HEK293 (cell line): Measurements from ENCODE around the gene CDH22.
A peak's percentile ranks its signal among the peaks of the same experiment; 100 is the strongest.

ENCODE experiments used
- CTCF ChIA-PET: fragments of 350-600 bp; formaldehyde crosslinking; extraction: SDS; loops from one replicate; lab custom pipeline; 2021; ENCODE audit warnings: antibody characterized with exemption; lab: Yijun Ruan, JAX
- POLR2A ChIA-PET: fragments of 300-600 bp; formaldehyde crosslinking; extraction: SDS; loops from one replicate; lab custom pipeline; 2020; ENCODE audit warnings: antibody characterized with exemption, inconsistent platforms; lab: Yijun Ruan, JAX
- H3K27ac ChIP-seq: fragments of 200-500 bp; sonication (Bioruptor generic); 2 replicates; pipeline ENCODE4 v1.5.1; 2014; ENCODE audit warnings: low read depth, low read length, control low read depth, inconsistent platforms; ENCODE audit errors: extremely low read depth
- H3K36me3 ChIP-seq, 2 experiments: fragments of 200-500 bp in 1 of 2; sonication (Bioruptor generic) in 1 of 2; 1 replicate in 1 of 2; 2 replicates in 1 of 2; pipeline ENCODE4 v1.5.1; 2014 to 2017; ENCODE audit warnings: inconsistent platforms in 2 of 2, low read length in 2 of 2; ENCODE audit not compliant: control insufficient read depth in 2 of 2, insufficient read depth in 1 of 2
- H3K4me1 ChIP-seq: fragments of 200-500 bp; sonication (Bioruptor generic); 2 replicates; pipeline ENCODE4 v1.5.1; 2014; ENCODE audit warnings: mild to moderate bottlenecking, low read length, inconsistent platforms; ENCODE audit not compliant: control insufficient read depth, insufficient read depth
- H3K4me3 ChIP-seq: 2 replicates; pipeline ENCODE4 v1.5.1; 2011; ENCODE audit warnings: low read depth, mild to moderate bottlenecking, control low read depth, low read length, moderate library complexity
- H3K9me3 ChIP-seq: fragments of 200-500 bp; sonication (Bioruptor generic); 2 replicates; pipeline ENCODE4 v1.5.1; 2014; ENCODE audit warnings: low read depth, low read length, inconsistent platforms; ENCODE audit not compliant: control insufficient read depth, insufficient read depth
- EGR2 ChIP-seq: fragments of 450-650 bp; formaldehyde crosslinking; IDR thresholded peaks from 2 replicates; pipeline ENCODE4 v1.5.1; 2016; ENCODE audit warnings: low read depth, missing biosample characterization, missing genetic modification characterization
- KLF8 ChIP-seq: fragments of 450-650 bp; formaldehyde crosslinking; IDR thresholded peaks from 2 replicates; pipeline ENCODE4 v1.5.1; 2016; ENCODE audit warnings: missing biosample characterization, missing genetic modification characterization
- ZEB2 ChIP-seq: fragments of 450-650 bp; formaldehyde crosslinking; IDR thresholded peaks from 2 replicates; pipeline ENCODE4 v1.5.1; 2016; ENCODE audit warnings: missing biosample characterization, missing genetic modification characterization
- ZFHX2 ChIP-seq: fragments of 450-650 bp; formaldehyde crosslinking; conservative IDR thresholded peaks from 2 replicates; pipeline ENCODE4 v1.5.1; 2016; ENCODE audit warnings: missing biosample characterization, missing genetic modification characterization
- ZNF121 ChIP-seq: fragments of 450-650 bp; formaldehyde crosslinking; IDR thresholded peaks from 2 replicates; pipeline ENCODE4 v1.5.1; 2016; ENCODE audit warnings: missing biosample characterization, missing genetic modification characterization
- ZNF274 ChIP-seq, 2 experiments: fragments of 200-500 bp in 1 of 2; fragments of 450-650 bp in 1 of 2; sonication (Bioruptor generic) in 1 of 2; formaldehyde crosslinking in 1 of 2; IDR thresholded peaks; 2 replicates each; pipeline versions ENCODE4 v1.5.1 to v1.6.1; 2014 to 2016; ENCODE audit warnings: borderline replicate concordance in 1 of 2, inconsistent platforms in 1 of 2, low read length in 1 of 2, missing biosample characterization in 1 of 2, missing genetic modification characterization in 1 of 2
- ZNF366 ChIP-seq: fragments of 450-650 bp; formaldehyde crosslinking; conservative IDR thresholded peaks from 2 replicates; pipeline ENCODE4 v1.5.1; 2016; ENCODE audit warnings: missing biosample characterization, missing genetic modification characterization
- ZNF394 ChIP-seq: fragments of 450-650 bp; formaldehyde crosslinking; IDR thresholded peaks from 2 replicates; pipeline ENCODE4 v1.5.1; 2016; ENCODE audit warnings: missing biosample characterization, missing genetic modification characterization, mild to moderate bottlenecking, moderate library complexity, borderline replicate concordance
- ZNF510 ChIP-seq: fragments of 450-650 bp; formaldehyde crosslinking; IDR thresholded peaks from 2 replicates; pipeline ENCODE4 v1.5.1; 2018; ENCODE audit warnings: mild to moderate bottlenecking, missing genetic modification characterization, missing biosample characterization; ENCODE audit not compliant: insufficient replicate concordance
- ZNF596 ChIP-seq: fragments of 450-650 bp; IDR thresholded peaks from 2 replicates; pipeline ENCODE4 v1.5.0; 2018; ENCODE audit warnings: missing biosample characterization, mild to moderate bottlenecking, missing genetic modification characterization, moderate library complexity
- ZNF658 ChIP-seq: fragments of 450-650 bp; formaldehyde crosslinking; IDR thresholded peaks from 2 replicates; pipeline ENCODE4; 2016; ENCODE audit warnings: missing biosample characterization, missing genetic modification characterization
- ZNF701 ChIP-seq: fragments of 450-650 bp; formaldehyde crosslinking; IDR thresholded peaks from 2 replicates; pipeline ENCODE4 v1.5.1; 2016; ENCODE audit warnings: missing biosample characterization, missing genetic modification characterization
- TF ChIP-seq, protein P1 (sequence below): fragments of 450-650 bp; formaldehyde crosslinking; IDR thresholded peaks from 2 replicates; pipeline ENCODE4 v1.5.1; 2016; ENCODE audit warnings: missing biosample characterization, missing genetic modification characterization

The CDH22 gene

DNA sequence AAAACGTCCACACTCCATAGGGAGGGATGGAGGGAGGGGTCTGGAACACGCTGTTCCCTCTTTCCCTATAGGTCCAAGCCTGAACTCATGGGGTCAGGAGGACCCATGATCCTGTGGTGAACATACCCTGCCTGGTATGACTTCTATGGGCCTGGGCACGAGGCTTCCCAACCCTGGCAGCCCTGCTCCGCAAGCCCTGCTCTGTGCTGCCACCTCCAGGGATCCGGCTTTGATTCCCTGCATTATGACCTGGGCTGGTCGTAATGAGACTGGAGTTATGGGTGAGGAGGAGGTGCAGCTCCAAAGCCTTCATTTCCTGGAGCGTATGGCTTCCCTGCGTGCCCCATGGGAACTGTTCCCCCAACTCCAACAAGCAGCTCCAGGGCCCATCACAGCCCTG is 54.9 kb downstream of the CDH22 start (continued):
- TF ChIP-seq, protein P1, sequence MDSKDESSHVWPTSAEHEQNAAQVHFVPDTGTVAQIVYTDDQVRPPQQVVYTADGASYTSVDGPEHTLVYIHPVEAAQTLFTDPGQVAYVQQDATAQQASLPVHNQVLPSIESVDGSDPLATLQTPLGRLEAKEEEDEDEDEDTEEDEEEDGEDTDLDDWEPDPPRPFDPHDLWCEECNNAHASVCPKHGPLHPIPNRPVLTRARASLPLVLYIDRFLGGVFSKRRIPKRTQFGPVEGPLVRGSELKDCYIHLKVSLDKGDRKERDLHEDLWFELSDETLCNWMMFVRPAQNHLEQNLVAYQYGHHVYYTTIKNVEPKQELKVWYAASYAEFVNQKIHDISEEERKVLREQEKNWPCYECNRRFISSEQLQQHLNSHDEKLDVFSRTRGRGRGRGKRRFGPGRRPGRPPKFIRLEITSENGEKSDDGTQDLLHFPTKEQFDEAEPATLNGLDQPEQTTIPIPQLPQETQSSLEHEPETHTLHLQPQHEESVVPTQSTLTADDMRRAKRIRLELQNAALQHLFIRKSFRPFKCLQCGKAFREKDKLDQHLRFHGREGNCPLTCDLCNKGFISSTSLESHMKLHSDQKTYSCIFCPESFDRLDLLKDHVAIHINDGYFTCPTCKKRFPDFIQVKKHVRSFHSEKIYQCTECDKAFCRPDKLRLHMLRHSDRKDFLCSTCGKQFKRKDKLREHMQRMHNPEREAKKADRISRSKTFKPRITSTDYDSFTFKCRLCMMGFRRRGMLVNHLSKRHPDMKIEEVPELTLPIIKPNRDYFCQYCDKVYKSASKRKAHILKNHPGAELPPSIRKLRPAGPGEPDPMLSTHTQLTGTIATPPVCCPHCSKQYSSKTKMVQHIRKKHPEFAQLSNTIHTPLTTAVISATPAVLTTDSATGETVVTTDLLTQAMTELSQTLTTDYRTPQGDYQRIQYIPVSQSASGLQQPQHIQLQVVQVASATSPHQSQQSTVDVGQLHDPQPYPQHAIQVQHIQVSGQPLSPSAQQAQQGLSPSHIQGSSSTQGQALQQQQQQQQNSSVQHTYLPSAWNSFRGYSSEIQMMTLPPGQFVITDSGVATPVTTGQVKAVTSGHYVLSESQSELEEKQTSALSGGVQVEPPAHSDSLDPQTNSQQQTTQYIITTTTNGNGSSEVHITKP: peak; percentile 14; the same call in 1 of the 2 replicates
- no peak for TF ChIP-seq ZNF394 (tag by site-specific recombination)

DNA sequence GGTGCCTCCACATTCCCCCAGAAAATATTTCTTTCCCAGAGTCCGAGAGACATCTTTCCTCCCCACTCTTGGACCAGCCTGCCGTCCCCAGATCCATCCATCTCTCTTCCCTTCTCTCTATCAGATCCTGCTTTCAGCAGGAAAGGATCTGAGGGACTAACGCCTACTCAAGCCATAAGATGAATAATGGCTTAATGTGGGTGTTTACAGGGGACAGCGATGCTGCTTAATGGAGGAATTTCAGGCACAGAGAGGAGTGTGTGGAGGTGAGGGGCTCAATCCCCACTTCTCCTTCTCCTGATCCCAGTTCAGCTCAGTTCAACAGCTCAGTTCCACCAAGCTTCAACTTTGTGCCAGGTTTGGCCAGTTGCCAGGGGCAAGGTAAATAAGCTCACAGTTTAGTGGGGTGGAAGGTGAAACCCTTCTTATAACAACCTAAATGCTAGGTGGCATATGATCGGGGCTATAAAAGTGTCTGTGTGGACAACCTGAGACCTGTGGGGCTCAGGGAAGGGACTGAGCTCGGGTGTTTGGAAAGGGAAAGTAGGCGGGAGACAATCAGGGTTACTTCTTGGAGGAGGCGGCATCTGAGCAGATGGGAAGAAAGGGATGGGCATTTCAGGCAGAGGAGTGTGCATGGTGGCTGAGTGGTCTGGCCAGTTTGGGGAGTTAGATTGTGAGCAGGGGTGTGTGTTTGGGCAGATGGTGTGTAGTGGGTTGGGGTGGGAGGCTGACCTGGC is 55.8 kb downstream of the CDH22 start:
- Histone ChIP-seq H3K4me3 (no peak overlapping the region), H3K9me3 (no peaks in the 10 kb centered on the region), H3K4me1 (no peaks in the 10 kb centered on the region), H3K36me3 (no peaks in the 10 kb centered on the region), H3K27ac (no peak overlapping the region)
- CTCF ChIA-PET: interaction anchor here (1.1 to 1.5 kb wide), 2 partner anchors 78 to 96 kb away, joined by 3 read pairs; no protein-coding TSS in a partner anchor
- POLR2A ChIA-PET: no interaction called here
- TF ChIP-seq ZNF701 (tag by site-specific recombination) (no peak), EGR2 (tag by site-specific recombination) (peak; percentile 92), ZNF366 (0 out of 2 replicates have a peak, but pooled peaks have one; percentile 19), ZFHX2 (tag by site-specific recombination) (peak; percentile 94)

DNA sequence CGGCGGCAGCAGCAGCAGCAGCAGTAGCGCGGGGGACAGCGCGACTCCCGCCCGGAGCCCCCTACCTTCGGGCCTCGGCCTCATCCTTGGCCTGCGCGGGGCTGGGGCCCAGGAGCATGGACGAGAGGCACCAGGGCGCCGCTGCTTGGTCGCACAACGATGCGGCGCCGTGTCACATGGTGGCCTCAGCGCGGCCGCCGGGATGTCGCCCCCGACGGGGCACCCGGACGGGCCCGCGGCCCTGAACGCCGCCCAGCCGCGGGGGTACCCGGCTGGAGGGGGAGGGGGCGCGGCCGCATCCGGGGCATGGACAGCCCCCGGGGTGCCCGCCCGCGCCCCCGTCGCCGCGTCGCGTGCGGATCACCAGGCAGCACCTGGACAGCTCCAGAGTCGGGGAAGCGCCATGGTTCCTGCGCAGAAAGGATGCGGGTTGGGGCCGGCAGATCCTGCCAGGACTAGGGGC is 57.1 kb downstream of the CDH22 start:
- H3K27ac ChIP-seq: no peak overlapping the region
- POLR2A ChIA-PET: no interaction called here
- no peaks in the 10 kb centered on the region for H3K36me3 ChIP-seq
- TF ChIP-seq ZEB2 (tag by site-specific recombination): no peak
- no peak for TF ChIP-seq ZNF274 (IDR thresholded peaks at IDR 0.05; ENCODE audit: low read length)
- TF ChIP-seq ZNF274 (tag by site-specific recombination; IDR thresholded peaks at IDR 0.05; ENCODE audit: borderline replicate concordance): no peak
- no peak for TF ChIP-seq ZNF658 (tag by site-specific recombination)
- TF ChIP-seq ZNF121: no peak
- TF ChIP-seq ZNF510 (tag by site-specific recombination): no peak
- no peaks in the 10 kb centered on the region for H3K4me1 ChIP-seq
- no peaks in the 10 kb centered on the region for H3K9me3 ChIP-seq
- CTCF ChIA-PET: no interaction called here
- no peak overlapping the region for H3K4me3 ChIP-seq

DNA sequence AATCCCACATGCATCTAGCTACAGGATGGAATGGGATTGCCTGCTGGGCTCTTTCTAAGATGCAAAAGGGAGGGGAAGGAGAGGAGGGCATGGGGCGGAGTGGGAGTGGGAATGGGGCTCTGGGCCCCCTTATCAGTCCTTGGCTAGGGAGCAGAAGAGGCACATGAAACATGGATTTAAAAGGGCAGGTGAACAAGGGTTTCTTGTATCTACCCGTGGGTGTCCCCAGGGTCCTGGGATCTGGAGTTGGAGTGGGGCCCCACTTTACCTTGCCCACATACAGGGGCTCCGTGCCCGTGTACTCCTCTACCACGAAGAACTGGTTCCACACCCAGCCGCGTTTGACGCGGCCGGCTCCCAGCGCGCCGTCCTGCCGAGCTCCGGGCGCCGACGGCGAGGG is 57.5 kb downstream of the CDH22 start:
- H3K9me3 ChIP-seq: no peaks in the 10 kb centered on the region
- H3K4me1 ChIP-seq: no peaks in the 10 kb centered on the region
- H3K4me3 ChIP-seq: no peak overlapping the region
- TF ChIP-seq EGR2 (tag by site-specific recombination): peak; percentile 41; the same call in 1 of the 2 replicates
- no peak for TF ChIP-seq KLF8 (tag by site-specific recombination)
- no peak for TF ChIP-seq ZNF596 (tag by site-specific recombination)
- TF ChIP-seq ZFHX2 (tag by site-specific recombination): peak; percentile 70
- TF ChIP-seq, all 188 proteins: peak for 2
- Histone ChIP-seq H3K36me3 (no peaks in the 10 kb centered on the region), H3K27ac (no peak overlapping the region)
- ChIA-PET CTCF (interaction anchor here (0.6 kb wide), 1 partner anchor 15 kb away, joined by 4 read pairs; no protein-coding TSS in a partner anchor), POLR2A (no interaction called here)
